Measurements from ENCODE around the gene CUL4B.
"Not testable (repeated sequence)": the region's sequence is repeated elsewhere in the genome, so short reads cannot be mapped to it uniquely, and the experiment has no call there.

DNA sequence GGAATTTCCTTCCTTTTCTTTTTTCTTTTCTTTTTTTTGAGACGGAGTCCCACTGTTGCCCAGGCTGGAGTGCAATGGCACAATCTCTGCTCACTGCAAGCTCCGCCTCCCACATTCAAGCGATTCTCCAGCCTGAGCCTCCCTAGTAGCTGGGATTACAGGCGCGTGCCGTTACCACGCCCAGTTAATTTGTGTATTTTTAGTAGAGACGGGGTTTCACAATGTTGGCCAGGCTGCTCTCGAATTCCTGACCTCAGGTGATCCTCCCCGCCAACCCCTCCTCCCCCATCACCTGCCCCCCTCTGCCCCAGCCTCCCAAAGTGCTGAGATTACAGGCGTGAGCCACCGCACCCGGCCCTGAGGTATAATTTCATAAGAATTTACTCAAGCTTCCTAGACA, 13.0 kb upstream of the CUL4B start:
- TF ChIP-seq, protein P1, sequence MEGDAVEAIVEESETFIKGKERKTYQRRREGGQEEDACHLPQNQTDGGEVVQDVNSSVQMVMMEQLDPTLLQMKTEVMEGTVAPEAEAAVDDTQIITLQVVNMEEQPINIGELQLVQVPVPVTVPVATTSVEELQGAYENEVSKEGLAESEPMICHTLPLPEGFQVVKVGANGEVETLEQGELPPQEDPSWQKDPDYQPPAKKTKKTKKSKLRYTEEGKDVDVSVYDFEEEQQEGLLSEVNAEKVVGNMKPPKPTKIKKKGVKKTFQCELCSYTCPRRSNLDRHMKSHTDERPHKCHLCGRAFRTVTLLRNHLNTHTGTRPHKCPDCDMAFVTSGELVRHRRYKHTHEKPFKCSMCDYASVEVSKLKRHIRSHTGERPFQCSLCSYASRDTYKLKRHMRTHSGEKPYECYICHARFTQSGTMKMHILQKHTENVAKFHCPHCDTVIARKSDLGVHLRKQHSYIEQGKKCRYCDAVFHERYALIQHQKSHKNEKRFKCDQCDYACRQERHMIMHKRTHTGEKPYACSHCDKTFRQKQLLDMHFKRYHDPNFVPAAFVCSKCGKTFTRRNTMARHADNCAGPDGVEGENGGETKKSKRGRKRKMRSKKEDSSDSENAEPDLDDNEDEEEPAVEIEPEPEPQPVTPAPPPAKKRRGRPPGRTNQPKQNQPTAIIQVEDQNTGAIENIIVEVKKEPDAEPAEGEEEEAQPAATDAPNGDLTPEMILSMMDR (IDR thresholded peaks at IDR 0.05; ENCODE audit: insufficient read depth, low read length) = not testable (repeated sequence)
- TF ChIP-seq POLR2AphosphoS5, GABPA (IDR thresholded peaks at IDR 0.05; ENCODE audit: low read depth): not testable (repeated sequence)
